HG03280 (cell line): ENCODE measurements around the gene SCAI.
"Not testable (repeated sequence)": the region's sequence is repeated elsewhere in the genome, so short reads cannot be mapped to it uniquely, and the experiment has no call there.

Experiments used
- ATAC-seq: cut with Tn5 transposase; IDR thresholded peaks from one replicate; pipeline ENCODE4 v1.9.1; 2021; ENCODE audit warnings: mild to moderate bottlenecking, moderate library complexity; ENCODE audit not compliant: unreplicated experiment

The SCAI gene

GRCh38 chr9:125143377-125144090, at the start of gene SCAI:
SCAI (minus strand) TSS chr9:125143528; CDS start chr9:125143437, 91 bp downstream.
- ATAC-seq: peak; percentile 98

GRCh38 chr9:125190361-125190801, 47.1 kb upstream of the SCAI start:
- no peak for ATAC-seq

- peak; percentile 99 for ATAC-seq
Measured at GRCh38 chr9:125189361-125190289, 46.3 kb upstream of the SCAI start, which contains the start of gene PPP6C. PPP6C (minus strand) TSS chr9:125189803; CDS start chr9:125189718, 85 bp downstream.

- peak; percentile 12 for ATAC-seq
Measured at GRCh38 chr9:125189011-125189360, 45.7 kb upstream of the SCAI start.

GRCh38 chr9:125183561-125183960, 40.2 kb upstream of the SCAI start:
- ATAC-seq: no peak

GRCh38 chr9:125183054-125183453, 39.7 kb upstream of the SCAI start:
- ATAC-seq: no peak

GRCh38 chr9:125181756-125182155, 38.4 kb upstream of the SCAI start:
- ATAC-seq: not testable (repeated sequence)

- no peak for ATAC-seq
Measured at GRCh38 chr9:125180876-125181275, 37.5 kb upstream of the SCAI start.

GRCh38 chr9:125179776-125180175, 36.4 kb upstream of the SCAI start:
- ATAC-seq: not testable (repeated sequence)

GRCh38 chr9:125177888-125178287, 34.6 kb upstream of the SCAI start:
- no peak for ATAC-seq

- ATAC-seq: no peak
Measured at GRCh38 chr9:125176636-125177035, 33.3 kb upstream of the SCAI start.

GRCh38 chr9:125172031-125172755, 28.9 kb upstream of the SCAI start:
- ATAC-seq: no peak

GRCh38 chr9:125169895-125170294, 26.6 kb upstream of the SCAI start:
- ATAC-seq: no peak

- ATAC-seq: no peak
Measured at GRCh38 chr9:125166762-125167161, 23.4 kb upstream of the SCAI start.

- ATAC-seq: not testable (repeated sequence)
Measured at GRCh38 chr9:125162891-125163290, 19.6 kb upstream of the SCAI start.

GRCh38 chr9:125161284-125161918, 18.1 kb upstream of the SCAI start:
- no peak for ATAC-seq

GRCh38 chr9:125160750-125161149, 17.4 kb upstream of the SCAI start:
- ATAC-seq: no peak

- ATAC-seq: no peak
Measured at GRCh38 chr9:125156551-125156950, 13.2 kb upstream of the SCAI start.

- no peak for ATAC-seq
Measured at GRCh38 chr9:125153712-125154367, 10.5 kb upstream of the SCAI start.

- ATAC-seq: no peak
Measured at GRCh38 chr9:125151730-125152129, 8.4 kb upstream of the SCAI start.
